Activated B cell treated with CpG ODN at 0.5 μM for 24 hours (primary cell): ENCODE data around the gene HAPLN3. TPM values are rescaled to one million over a fixed set of nuclear protein-coding genes. Genes with fewer than 3 reads are reported as not detected.

ENCODE experiments used
- ATAC-seq: fragments of 200-7000 bp; cut with Tn5 transposase; one replicate; pipeline ENCODE4 v1.10.0; 2021; ENCODE audit warnings: low read depth, mild to moderate bottlenecking, moderate library complexity
- CTCF ChIA-PET: fragments of 350-600 bp; sonication (Branson Sonifier 250); formaldehyde crosslinking; loops from one replicate; lab custom pipeline; 2021; ENCODE audit warnings: antibody characterized with exemption; lab: Charles Lee
- POLR2A ChIA-PET: fragments of 350-600 bp; sonication (Branson Sonifier 250); formaldehyde crosslinking; loops from one replicate; lab custom pipeline; 2021; ENCODE audit warnings: antibody characterized with exemption; lab: Charles Lee
- DNase-seq: peaks from one replicate; pipeline ENCODE4 v3.0.0; 2022
- H3K27ac Mint-ChIP-seq: one replicate; pipeline ENCODE4 v1.8.0; 2020; ENCODE audit warnings: mixed read lengths
- H3K27me3 Mint-ChIP-seq: one replicate; pipeline ENCODE4 v1.8.0; 2021; ENCODE audit warnings: mixed read lengths
- H3K36me3 Mint-ChIP-seq: one replicate; pipeline ENCODE4 v1.8.0; 2021; ENCODE audit warnings: low read depth, mixed read lengths
- H3K4me1 Mint-ChIP-seq: one replicate; pipeline ENCODE4 v1.8.0; 2021; ENCODE audit warnings: mixed read lengths
- H3K4me3 Mint-ChIP-seq: one replicate; pipeline ENCODE4 v1.8.0; 2020; ENCODE audit warnings: mild to moderate bottlenecking, mixed read lengths
- H3K9me3 Mint-ChIP-seq: one replicate; pipeline ENCODE4 v1.8.0; 2020; ENCODE audit warnings: mixed read lengths
- intact Hi-C: fragments of 100-400 bp; cut with micrococcal nuclease; formaldehyde crosslinking; loops from one replicate; pipeline ENCODE4 v1.15.1; 2024
- total RNA-seq: library from RNA; stranded (reverse); gene quantifications from 2 replicates; pipeline ENCODE4 v1.2.3, GENCODE V29; 2022
- TF ChIP-seq, protein P1 (sequence below): fragments of 200-600 bp; IDR thresholded peaks from one replicate; pipeline ENCODE4 v1.8.0; 2022; ENCODE audit warnings: antibody characterized with exemption, mild to moderate bottlenecking

The HAPLN3 gene
- total RNA-seq, 1 donor from 2014 or later: 9.1 TPM

GRCh38 chr15:88876573-88876972 is 18.8 kb downstream of the HAPLN3 start:
- H3K4me1 Mint-ChIP-seq: no peaks in the 10 kb centered on the region
- H3K27ac Mint-ChIP-seq: no peak overlapping the region
- H3K9me3 Mint-ChIP-seq: no peaks in the 10 kb centered on the region
- ChIA-PET POLR2A (no interaction called here), CTCF (no interaction called here)
- no peak overlapping the region for H3K4me3 Mint-ChIP-seq
- no peaks in the 10 kb centered on the region for H3K36me3 Mint-ChIP-seq
- DNase-seq (no peak), ATAC-seq (no peak)
- intact Hi-C loops: no loop called here
- H3K27me3 Mint-ChIP-seq: no peaks in the 10 kb centered on the region
- TF ChIP-seq, protein P1, sequence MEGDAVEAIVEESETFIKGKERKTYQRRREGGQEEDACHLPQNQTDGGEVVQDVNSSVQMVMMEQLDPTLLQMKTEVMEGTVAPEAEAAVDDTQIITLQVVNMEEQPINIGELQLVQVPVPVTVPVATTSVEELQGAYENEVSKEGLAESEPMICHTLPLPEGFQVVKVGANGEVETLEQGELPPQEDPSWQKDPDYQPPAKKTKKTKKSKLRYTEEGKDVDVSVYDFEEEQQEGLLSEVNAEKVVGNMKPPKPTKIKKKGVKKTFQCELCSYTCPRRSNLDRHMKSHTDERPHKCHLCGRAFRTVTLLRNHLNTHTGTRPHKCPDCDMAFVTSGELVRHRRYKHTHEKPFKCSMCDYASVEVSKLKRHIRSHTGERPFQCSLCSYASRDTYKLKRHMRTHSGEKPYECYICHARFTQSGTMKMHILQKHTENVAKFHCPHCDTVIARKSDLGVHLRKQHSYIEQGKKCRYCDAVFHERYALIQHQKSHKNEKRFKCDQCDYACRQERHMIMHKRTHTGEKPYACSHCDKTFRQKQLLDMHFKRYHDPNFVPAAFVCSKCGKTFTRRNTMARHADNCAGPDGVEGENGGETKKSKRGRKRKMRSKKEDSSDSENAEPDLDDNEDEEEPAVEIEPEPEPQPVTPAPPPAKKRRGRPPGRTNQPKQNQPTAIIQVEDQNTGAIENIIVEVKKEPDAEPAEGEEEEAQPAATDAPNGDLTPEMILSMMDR: no peak

DNA sequence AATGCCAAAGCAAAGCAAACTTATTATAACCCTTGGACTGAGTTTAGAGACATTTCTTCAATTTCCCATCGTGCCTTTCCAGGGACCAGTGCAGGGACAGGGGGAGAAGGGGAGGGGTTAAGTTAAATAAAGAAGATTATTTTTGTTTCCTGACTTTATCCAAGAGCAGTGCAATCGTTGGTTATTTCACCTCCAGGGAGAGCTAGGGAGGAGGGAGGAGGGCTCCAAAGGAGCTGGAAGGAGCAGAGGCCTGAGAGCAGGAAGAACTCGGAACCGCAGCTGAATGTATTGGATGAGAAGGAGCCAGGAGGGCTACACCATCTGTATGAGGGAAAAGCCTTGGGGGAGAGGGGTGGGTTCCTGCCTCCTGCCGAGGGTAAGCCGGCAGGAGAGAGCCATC is 20.7 kb downstream of the HAPLN3 start:
- no peaks in the 10 kb centered on the region for H3K4me1 Mint-ChIP-seq
- no peaks in the 10 kb centered on the region for H3K27me3 Mint-ChIP-seq
- TF ChIP-seq, protein P1: no peak
- intact Hi-C loops: no loop called here
- H3K27ac Mint-ChIP-seq: no peak overlapping the region
- H3K36me3 Mint-ChIP-seq: no peaks in the 10 kb centered on the region
- H3K9me3 Mint-ChIP-seq: no peaks in the 10 kb centered on the region
- CTCF ChIA-PET: no interaction called here
- DNase-seq (no peak), ATAC-seq (no peak)
- H3K4me3 Mint-ChIP-seq: no peak overlapping the region
- POLR2A ChIA-PET: no interaction called here

- intact Hi-C loops: no loop called here
- H3K27ac Mint-ChIP-seq: no peak overlapping the region
- no peak overlapping the region for H3K4me3 Mint-ChIP-seq
- DNase-seq (no peak), ATAC-seq (no peak)
- no peaks in the 10 kb centered on the region for H3K36me3 Mint-ChIP-seq
- no peaks in the 10 kb centered on the region for H3K4me1 Mint-ChIP-seq
- TF ChIP-seq, protein P1: no peak
- POLR2A ChIA-PET: no interaction called here
- CTCF ChIA-PET: no interaction called here
- no peaks in the 10 kb centered on the region for H3K27me3 Mint-ChIP-seq
- H3K9me3 Mint-ChIP-seq: no peaks in the 10 kb centered on the region
Observed at GRCh38 chr15:88874275-88874674, 21.1 kb downstream of the HAPLN3 start.

DNA sequence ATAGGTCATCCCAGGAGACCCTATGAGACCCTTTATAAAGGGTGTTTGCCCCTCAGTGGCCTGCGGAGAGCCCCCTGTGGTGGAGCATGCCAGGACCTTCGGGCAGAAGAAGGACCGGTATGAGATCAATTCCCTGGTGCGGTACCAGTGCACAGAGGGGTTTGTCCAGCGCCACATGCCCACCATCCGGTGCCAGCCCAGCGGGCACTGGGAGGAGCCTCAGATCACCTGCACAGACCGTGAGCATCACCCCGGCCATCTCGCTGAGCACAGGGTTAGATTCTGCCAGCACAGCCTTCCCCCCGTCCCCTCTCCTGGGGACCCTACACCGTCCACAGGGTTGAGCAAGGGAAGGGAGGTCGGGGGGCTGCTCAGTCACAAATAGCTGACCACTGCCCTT is 21.6 kb downstream of the HAPLN3 start:
- H3K36me3 Mint-ChIP-seq: no peaks in the 10 kb centered on the region
- DNase-seq (no peak), ATAC-seq (no peak)
- H3K4me3 Mint-ChIP-seq: no peak overlapping the region
- TF ChIP-seq, protein P1: no peak
- intact Hi-C loops: no loop called here
- no peaks in the 10 kb centered on the region for H3K4me1 Mint-ChIP-seq
- no peak overlapping the region for H3K27ac Mint-ChIP-seq
- POLR2A ChIA-PET: no interaction called here
- CTCF ChIA-PET: no interaction called here
- no peaks in the 10 kb centered on the region for H3K27me3 Mint-ChIP-seq
- H3K9me3 Mint-ChIP-seq: no peaks in the 10 kb centered on the region

DNA sequence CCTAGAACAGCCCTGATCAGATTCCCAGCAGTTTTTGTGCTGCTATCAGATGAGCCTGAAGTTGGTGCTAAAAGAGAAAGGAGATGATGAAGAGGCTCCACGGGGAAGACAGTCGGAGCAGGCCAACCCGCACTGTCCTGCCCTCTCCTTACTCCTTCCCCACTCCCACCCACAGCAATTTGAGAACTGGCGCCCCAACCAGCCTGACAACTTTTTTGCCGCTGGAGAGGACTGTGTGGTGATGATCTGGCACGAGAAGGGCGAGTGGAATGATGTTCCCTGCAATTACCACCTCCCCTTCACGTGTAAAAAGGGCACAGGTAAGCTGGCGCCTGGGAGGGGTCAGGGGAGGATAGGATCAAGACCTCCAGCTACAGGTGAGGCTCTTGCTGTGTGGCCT is 22.6 kb downstream of the HAPLN3 start:
- Mint-ChIP-seq H3K36me3 (no peaks in the 10 kb centered on the region), H3K4me3 (no peak overlapping the region), H3K27me3 (no peaks in the 10 kb centered on the region), H3K4me1 (no peaks in the 10 kb centered on the region), H3K27ac (no peak overlapping the region), H3K9me3 (no peaks in the 10 kb centered on the region)
- intact Hi-C loops: no loop called here
- no peak for DNase-seq
- CTCF ChIA-PET: no interaction called here
- POLR2A ChIA-PET: no interaction called here
- ATAC-seq: no peak
- TF ChIP-seq, protein P1: no peak
